ENCODE results near the gene SULT4A1. TPM values are rescaled to one million over a fixed set of nuclear protein-coding genes. Genes with fewer than 3 reads are reported as not detected.

SULT4A1 gene
- total RNA-seq, 1 experiment from 2014 or later, result 15.0 TPM

DNA sequence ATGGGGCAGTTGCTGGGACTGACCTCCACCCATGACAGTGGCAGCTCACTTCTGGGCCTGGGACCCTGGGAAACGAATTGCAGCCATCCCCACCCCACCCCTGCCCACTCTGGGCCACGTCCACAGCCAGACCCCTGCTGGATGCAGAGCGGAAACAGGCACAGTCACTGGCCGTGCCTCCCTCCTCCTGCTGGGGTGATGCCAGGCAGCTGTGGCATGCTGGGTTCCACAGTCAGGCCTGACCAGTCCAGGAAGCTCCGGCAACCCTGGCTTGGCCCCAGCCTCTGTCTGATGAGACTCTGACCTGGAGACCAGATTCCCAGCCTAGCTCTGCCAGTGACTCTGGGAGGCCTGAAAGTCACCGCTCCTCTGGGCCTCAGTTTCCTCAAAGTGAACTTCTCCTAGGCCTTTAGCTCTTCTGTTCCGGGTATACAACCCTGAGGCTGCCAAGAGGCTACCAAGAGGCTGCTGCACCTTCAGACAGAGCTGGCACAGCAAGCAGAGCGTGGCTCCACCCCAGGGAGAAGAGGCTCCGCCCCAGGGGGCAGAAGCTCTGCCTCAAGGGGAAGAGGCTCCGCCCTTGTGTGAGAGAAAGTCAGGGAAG, 8.9 kb downstream of the SULT4A1 start:
- Histone ChIP-seq H2BK120ac (ENCODE audit: low read depth, low read length, poor library complexity, severe bottlenecking) (no peak overlapping the region), H4K91ac (ENCODE audit: insufficient read length, low read depth, low read length) (no peak overlapping the region), H3K18ac (ENCODE audit: insufficient read length, low read depth, low read length) (no peak overlapping the region), H2AFZ (ENCODE audit: low read length) (no peak overlapping the region), H3K4me1 (ENCODE audit: insufficient read depth, low read length) (peaks cover 5% of the 10 kb centered on the region; the same call in 1 of the 2 replicates), H3K23ac (ENCODE audit: insufficient read length, low read depth, low read length) (no peak overlapping the region), H3K9ac (ENCODE audit: extremely low read depth, insufficient read length, low read length) (no peak overlapping the region), H2AK5ac (ENCODE audit: insufficient read length, low read length) (no peak overlapping the region), H4K8ac (replicated peaks; ENCODE audit: insufficient read length, low read depth, low read length) (no peak overlapping the region), H3K56ac (ENCODE audit: insufficient read length, low read depth, low read length) (no peak overlapping the region), H3T11ph (ENCODE audit: low read length) (no peak overlapping the region), H3K79me2 (ENCODE audit: insufficient read depth, low read length) (peaks cover 17% of the 10 kb centered on the region; the same call in 1 of the 2 replicates), H4K5ac (ENCODE audit: insufficient read length, low read depth, low read length) (no peak overlapping the region), H3K14ac (ENCODE audit: insufficient read depth, low read length) (no peak overlapping the region), H4K20me1 (ENCODE audit: control insufficient read depth, insufficient read depth, insufficient read length) (peaks cover 3% of the 10 kb centered on the region), H2BK15ac (ENCODE audit: low read depth, low read length) (no peak overlapping the region), H3K27me3 (ENCODE audit: insufficient read depth, low read length) (no peaks in the 10 kb centered on the region), H3K9me3 (ENCODE audit: control insufficient read depth, low read depth, low read length) (no peaks in the 10 kb centered on the region), H3K23me2 (ENCODE audit: insufficient read length, low read depth, low read length, poor library complexity, severe bottlenecking) (no peaks in the 10 kb centered on the region), H3K27ac (ENCODE audit: insufficient read length, low read depth, low read length) (no peak overlapping the region), H2BK20ac (ENCODE audit: low read depth, low read length, poor library complexity, severe bottlenecking) (no peak overlapping the region), H3K79me1 (ENCODE audit: insufficient read depth, low read depth, low read length, poor library complexity, severe bottlenecking) (no peaks in the 10 kb centered on the region), H2BK5ac (ENCODE audit: insufficient read length, low read length) (no peak overlapping the region), H3K4me2 (ENCODE audit: insufficient read depth, insufficient read length, low read length) (no peak overlapping the region), H3K4ac (ENCODE audit: low read depth, low read length) (no peak overlapping the region), H2BK12ac (ENCODE audit: insufficient read length, low read depth, low read length) (no peak overlapping the region)
- no CpG with 5 or more reads among the region's 10 CpGs for WGBS (ENCODE audit: extremely low coverage, insufficient read length, low lambda C conversion rate)
- Mint-ChIP-seq H3K27me3 (ENCODE audit: low read depth) (no peaks in the 10 kb centered on the region), H3K4me1 (peaks cover 50% of the 10 kb centered on the region in 2 experiments), H3K36me3 (ENCODE audit: insufficient read depth in 1 of 3, low read depth in 3 of 3) (peaks cover 9 to 30% (median 15%) of the 10 kb centered on the region in 3 experiments), H3K27ac (no peak overlapping the region; a peak in 2 of 7 replicates), H3K4me3 (no peak overlapping the region), H3K9me3 (peaks cover 13 to 15% of the 10 kb centered on the region in 2 experiments)
- peak; percentile 47 for DNase-seq
- TF ChIP-seq, protein P1, sequence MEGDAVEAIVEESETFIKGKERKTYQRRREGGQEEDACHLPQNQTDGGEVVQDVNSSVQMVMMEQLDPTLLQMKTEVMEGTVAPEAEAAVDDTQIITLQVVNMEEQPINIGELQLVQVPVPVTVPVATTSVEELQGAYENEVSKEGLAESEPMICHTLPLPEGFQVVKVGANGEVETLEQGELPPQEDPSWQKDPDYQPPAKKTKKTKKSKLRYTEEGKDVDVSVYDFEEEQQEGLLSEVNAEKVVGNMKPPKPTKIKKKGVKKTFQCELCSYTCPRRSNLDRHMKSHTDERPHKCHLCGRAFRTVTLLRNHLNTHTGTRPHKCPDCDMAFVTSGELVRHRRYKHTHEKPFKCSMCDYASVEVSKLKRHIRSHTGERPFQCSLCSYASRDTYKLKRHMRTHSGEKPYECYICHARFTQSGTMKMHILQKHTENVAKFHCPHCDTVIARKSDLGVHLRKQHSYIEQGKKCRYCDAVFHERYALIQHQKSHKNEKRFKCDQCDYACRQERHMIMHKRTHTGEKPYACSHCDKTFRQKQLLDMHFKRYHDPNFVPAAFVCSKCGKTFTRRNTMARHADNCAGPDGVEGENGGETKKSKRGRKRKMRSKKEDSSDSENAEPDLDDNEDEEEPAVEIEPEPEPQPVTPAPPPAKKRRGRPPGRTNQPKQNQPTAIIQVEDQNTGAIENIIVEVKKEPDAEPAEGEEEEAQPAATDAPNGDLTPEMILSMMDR (conservative IDR thresholded peaks at IDR 0.05), result no peak

Data from H9 (cell line).